ENCODE measurements around the gene ANKRD62.

DNA sequence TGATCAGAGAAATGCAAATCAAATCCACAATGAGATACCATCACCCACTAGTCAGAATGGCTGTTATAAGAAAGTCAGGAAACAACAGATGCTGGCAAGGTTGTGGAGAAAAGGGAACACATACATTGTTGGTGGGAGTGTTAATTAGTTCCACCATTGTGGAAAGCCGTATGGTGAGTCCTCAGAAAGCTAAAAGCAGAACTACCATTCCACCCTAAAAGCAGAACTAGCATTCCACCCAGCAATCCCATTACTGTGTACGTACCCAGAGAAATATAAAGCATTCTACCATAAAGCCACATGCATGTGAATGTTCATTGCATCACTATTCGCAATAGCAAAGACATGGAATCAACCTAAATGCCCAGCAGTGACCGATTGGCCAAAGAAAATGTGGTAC is 60.7 kb downstream of the ANKRD62 start:
- TF ChIP-seq EP300 (IDR thresholded peaks at IDR 0.05) = no peak
- TF ChIP-seq, protein P1, sequence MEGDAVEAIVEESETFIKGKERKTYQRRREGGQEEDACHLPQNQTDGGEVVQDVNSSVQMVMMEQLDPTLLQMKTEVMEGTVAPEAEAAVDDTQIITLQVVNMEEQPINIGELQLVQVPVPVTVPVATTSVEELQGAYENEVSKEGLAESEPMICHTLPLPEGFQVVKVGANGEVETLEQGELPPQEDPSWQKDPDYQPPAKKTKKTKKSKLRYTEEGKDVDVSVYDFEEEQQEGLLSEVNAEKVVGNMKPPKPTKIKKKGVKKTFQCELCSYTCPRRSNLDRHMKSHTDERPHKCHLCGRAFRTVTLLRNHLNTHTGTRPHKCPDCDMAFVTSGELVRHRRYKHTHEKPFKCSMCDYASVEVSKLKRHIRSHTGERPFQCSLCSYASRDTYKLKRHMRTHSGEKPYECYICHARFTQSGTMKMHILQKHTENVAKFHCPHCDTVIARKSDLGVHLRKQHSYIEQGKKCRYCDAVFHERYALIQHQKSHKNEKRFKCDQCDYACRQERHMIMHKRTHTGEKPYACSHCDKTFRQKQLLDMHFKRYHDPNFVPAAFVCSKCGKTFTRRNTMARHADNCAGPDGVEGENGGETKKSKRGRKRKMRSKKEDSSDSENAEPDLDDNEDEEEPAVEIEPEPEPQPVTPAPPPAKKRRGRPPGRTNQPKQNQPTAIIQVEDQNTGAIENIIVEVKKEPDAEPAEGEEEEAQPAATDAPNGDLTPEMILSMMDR (IDR thresholded peaks at IDR 0.05) = no peak

Measured in ovary (tissue), 3 donors.